Liver (tissue), 3 donors: ENCODE data around the gene POU6F2.

Experiments used
- EGR1 ChIP-seq, 2 donors: IDR thresholded peaks; 2 replicates each; pipeline ENCODE4 v1.6.1; 2016 to 2018; ENCODE audit warnings: antibody characterized with exemption in 2 of 2, low read depth in 2 of 2
- FOXA1 ChIP-seq: IDR thresholded peaks from 2 replicates; pipeline ENCODE4 v1.6.1; 2016; ENCODE audit warnings: antibody characterized with exemption
- GABPA ChIP-seq, 2 donors: IDR thresholded peaks in 1 of 2; conservative IDR thresholded peaks in 1 of 2; 2 replicates each; pipeline ENCODE4 v1.6.1; 2016; ENCODE audit warnings: antibody characterized with exemption in 2 of 2, mild to moderate bottlenecking in 1 of 2, moderate library complexity in 1 of 2
- HNF4G ChIP-seq: IDR thresholded peaks from 2 replicates; pipeline ENCODE4 v1.6.1; 2016; ENCODE audit warnings: antibody characterized with exemption
- JUND ChIP-seq, 2 donors: IDR thresholded peaks; 2 replicates each; pipeline ENCODE4 v1.6.1; 2016; ENCODE audit warnings: antibody characterized with exemption in 2 of 2
- TF ChIP-seq, protein P1 (sequence below): IDR thresholded peaks from 2 replicates; pipeline ENCODE4 v1.6.1; 2016; ENCODE audit warnings: antibody characterized with exemption
- TF ChIP-seq, protein P2 (sequence below): fragments of 150-350 bp; IDR thresholded peaks from 2 replicates; pipeline ENCODE4 v1.5.1; 2017; ENCODE audit warnings: improper control_type of control experiment, low read depth, low read length; ENCODE audit not compliant: missing input control
- TF ChIP-seq, protein P3 (sequence below): IDR thresholded peaks from 2 replicates; pipeline ENCODE4 v1.6.1; 2016; ENCODE audit warnings: antibody characterized with exemption, mild to moderate bottlenecking
- TF ChIP-seq, protein P4 (sequence below): IDR thresholded peaks from 2 replicates; pipeline ENCODE4 v1.6.1; 2016; ENCODE audit warnings: antibody characterized with exemption
- donor health status: healthy.
- donor health status: healthy.

DNA sequence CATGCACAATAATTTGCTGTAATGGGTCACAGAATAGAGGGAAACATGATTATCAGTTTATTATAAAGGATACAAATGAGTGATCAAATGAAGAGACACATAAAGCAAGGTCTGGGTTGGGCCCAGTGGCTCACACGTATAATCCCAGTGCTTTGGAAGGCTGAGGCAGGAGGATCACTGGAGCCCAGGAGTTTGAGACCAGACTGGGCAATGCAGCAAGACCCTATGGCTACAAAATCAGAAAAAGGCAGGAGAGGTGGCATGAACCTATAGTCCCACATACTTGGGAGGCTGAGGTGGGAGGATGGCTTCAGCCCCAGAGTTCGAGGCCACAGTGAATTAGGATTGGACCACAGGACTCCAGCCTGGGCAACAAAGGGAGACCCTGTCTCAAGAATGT lies 421.7 kb downstream of the POU6F2 start:
- TF ChIP-seq, protein P1, sequence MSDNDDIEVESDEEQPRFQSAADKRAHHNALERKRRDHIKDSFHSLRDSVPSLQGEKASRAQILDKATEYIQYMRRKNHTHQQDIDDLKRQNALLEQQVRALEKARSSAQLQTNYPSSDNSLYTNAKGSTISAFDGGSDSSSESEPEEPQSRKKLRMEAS = no peak
- TF ChIP-seq, protein P2, sequence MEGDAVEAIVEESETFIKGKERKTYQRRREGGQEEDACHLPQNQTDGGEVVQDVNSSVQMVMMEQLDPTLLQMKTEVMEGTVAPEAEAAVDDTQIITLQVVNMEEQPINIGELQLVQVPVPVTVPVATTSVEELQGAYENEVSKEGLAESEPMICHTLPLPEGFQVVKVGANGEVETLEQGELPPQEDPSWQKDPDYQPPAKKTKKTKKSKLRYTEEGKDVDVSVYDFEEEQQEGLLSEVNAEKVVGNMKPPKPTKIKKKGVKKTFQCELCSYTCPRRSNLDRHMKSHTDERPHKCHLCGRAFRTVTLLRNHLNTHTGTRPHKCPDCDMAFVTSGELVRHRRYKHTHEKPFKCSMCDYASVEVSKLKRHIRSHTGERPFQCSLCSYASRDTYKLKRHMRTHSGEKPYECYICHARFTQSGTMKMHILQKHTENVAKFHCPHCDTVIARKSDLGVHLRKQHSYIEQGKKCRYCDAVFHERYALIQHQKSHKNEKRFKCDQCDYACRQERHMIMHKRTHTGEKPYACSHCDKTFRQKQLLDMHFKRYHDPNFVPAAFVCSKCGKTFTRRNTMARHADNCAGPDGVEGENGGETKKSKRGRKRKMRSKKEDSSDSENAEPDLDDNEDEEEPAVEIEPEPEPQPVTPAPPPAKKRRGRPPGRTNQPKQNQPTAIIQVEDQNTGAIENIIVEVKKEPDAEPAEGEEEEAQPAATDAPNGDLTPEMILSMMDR = no peak
- TF ChIP-seq GABPA (IDR thresholded peaks at IDR 0.05 in 1 of 2, conservative IDR thresholded peaks at IDR 0.05 in 1 of 2) (no peak), HNF4G (no peak), EGR1 (IDR thresholded peaks at IDR 0.05; ENCODE audit: low read depth in 2 of 2) (no peak), FOXA1 (no peak), JUND (IDR thresholded peaks at IDR 0.05) (no peak)
- TF ChIP-seq, protein P3, sequence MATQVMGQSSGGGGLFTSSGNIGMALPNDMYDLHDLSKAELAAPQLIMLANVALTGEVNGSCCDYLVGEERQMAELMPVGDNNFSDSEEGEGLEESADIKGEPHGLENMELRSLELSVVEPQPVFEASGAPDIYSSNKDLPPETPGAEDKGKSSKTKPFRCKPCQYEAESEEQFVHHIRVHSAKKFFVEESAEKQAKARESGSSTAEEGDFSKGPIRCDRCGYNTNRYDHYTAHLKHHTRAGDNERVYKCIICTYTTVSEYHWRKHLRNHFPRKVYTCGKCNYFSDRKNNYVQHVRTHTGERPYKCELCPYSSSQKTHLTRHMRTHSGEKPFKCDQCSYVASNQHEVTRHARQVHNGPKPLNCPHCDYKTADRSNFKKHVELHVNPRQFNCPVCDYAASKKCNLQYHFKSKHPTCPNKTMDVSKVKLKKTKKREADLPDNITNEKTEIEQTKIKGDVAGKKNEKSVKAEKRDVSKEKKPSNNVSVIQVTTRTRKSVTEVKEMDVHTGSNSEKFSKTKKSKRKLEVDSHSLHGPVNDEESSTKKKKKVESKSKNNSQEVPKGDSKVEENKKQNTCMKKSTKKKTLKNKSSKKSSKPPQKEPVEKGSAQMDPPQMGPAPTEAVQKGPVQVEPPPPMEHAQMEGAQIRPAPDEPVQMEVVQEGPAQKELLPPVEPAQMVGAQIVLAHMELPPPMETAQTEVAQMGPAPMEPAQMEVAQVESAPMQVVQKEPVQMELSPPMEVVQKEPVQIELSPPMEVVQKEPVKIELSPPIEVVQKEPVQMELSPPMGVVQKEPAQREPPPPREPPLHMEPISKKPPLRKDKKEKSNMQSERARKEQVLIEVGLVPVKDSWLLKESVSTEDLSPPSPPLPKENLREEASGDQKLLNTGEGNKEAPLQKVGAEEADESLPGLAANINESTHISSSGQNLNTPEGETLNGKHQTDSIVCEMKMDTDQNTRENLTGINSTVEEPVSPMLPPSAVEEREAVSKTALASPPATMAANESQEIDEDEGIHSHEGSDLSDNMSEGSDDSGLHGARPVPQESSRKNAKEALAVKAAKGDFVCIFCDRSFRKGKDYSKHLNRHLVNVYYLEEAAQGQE = no peak
- TF ChIP-seq, protein P4, sequence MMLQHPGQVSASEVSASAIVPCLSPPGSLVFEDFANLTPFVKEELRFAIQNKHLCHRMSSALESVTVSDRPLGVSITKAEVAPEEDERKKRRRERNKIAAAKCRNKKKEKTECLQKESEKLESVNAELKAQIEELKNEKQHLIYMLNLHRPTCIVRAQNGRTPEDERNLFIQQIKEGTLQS = no peak
